Esophagus muscularis mucosa (tissue), 4 donors: ENCODE measurements around the gene ANXA2.

Experiments used
- EP300 ChIP-seq: sonication (generic); formaldehyde crosslinking; IDR thresholded peaks from one replicate; pipeline ENCODE4 v1.6.1; 2017; ENCODE audit warnings: antibody characterized with exemption
- POLR2A ChIP-seq: fragments of 450-650 bp; IDR thresholded peaks from one replicate; pipeline ENCODE4 v1.6.1; 2017; ENCODE audit warnings: antibody characterized with exemption, moderate library complexity, mild to moderate bottlenecking, low read depth
- POLR2AphosphoS5 ChIP-seq, 2 donors: sonication (generic); formaldehyde crosslinking; IDR thresholded peaks; one replicate each; pipeline ENCODE4 v1.6.1; 2017; ENCODE audit warnings: antibody characterized with exemption in 2 of 2
- TF ChIP-seq, protein P1 (sequence below), 3 experiments: fragments of 200-600 bp in 2 of 3; fragments of 450-650 bp in 1 of 3; sonication (generic) in 2 of 3; IDR thresholded peaks; one replicate each; pipeline ENCODE4 v1.5.1; 2017 to 2019; ENCODE audit warnings: antibody characterized with exemption in 3 of 3, mild to moderate bottlenecking in 2 of 3, moderate library complexity in 1 of 3

DNA sequence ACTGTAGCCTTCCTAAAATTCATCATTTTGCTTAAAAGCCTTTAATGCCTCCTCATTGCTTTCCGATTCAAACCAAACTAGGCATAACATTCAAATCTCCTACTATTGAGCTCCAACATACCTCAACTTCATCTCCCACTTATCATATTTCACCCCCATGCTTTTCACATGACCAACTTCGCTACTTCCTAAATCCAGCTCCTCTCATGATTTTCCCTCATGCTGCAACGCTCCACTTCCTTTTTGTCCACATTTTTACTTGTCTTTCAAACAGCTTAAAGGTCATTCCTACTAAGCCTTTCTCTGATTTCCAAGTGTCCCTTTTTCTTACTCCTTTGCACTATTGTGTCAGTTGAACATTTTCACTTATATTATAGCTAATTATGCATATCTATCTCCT is 20.3 kb upstream of the ANXA2 start:
- TF ChIP-seq, protein P1, sequence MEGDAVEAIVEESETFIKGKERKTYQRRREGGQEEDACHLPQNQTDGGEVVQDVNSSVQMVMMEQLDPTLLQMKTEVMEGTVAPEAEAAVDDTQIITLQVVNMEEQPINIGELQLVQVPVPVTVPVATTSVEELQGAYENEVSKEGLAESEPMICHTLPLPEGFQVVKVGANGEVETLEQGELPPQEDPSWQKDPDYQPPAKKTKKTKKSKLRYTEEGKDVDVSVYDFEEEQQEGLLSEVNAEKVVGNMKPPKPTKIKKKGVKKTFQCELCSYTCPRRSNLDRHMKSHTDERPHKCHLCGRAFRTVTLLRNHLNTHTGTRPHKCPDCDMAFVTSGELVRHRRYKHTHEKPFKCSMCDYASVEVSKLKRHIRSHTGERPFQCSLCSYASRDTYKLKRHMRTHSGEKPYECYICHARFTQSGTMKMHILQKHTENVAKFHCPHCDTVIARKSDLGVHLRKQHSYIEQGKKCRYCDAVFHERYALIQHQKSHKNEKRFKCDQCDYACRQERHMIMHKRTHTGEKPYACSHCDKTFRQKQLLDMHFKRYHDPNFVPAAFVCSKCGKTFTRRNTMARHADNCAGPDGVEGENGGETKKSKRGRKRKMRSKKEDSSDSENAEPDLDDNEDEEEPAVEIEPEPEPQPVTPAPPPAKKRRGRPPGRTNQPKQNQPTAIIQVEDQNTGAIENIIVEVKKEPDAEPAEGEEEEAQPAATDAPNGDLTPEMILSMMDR (IDR thresholded peaks at IDR 0.05): no peak
- TF ChIP-seq POLR2A: no peak
- no peak for TF ChIP-seq POLR2AphosphoS5 (IDR thresholded peaks at IDR 0.05)
- TF ChIP-seq EP300: no peak
